HFFc6 (cell line): Measurements from ENCODE around the gene MXI1. TPM values are rescaled to one million over a fixed set of nuclear protein-coding genes. Genes with fewer than 3 reads are reported as not detected.

ENCODE experiments used
- DNase-seq: peaks from one replicate; pipeline ENCODE4 v3.0.0-alpha.2; 2018
- H3K27ac Mint-ChIP-seq: 2 replicates; pipeline ENCODE4 v1.8.0; 2020; ENCODE audit warnings: mild to moderate bottlenecking, mixed read lengths
- H3K27me3 Mint-ChIP-seq: 2 replicates; pipeline ENCODE4 v1.8.0; 2021; ENCODE audit warnings: mild to moderate bottlenecking, moderate library complexity, mixed read lengths; ENCODE audit not compliant: insufficient read depth
- H3K36me3 Mint-ChIP-seq: 2 replicates; pipeline ENCODE4 v1.8.0; 2021; ENCODE audit warnings: low read depth, mixed read lengths
- H3K4me1 Mint-ChIP-seq: 2 replicates; pipeline ENCODE4 v1.8.0; 2020; ENCODE audit warnings: low read depth, mixed read lengths
- H3K4me3 Mint-ChIP-seq: 2 replicates; pipeline ENCODE4 v1.8.0; 2020; ENCODE audit warnings: mild to moderate bottlenecking, moderate library complexity, mixed read lengths
- H3K9me3 Mint-ChIP-seq: 2 replicates; pipeline ENCODE4 v1.8.0; 2020; ENCODE audit warnings: mild to moderate bottlenecking, mixed read lengths
- long read RNA-seq: library from polyadenylated mRNA; unstranded; transcript quantifications from one replicate; pipeline ENCODE4 v2.0.0, GENCODE V29; 2019
- total RNA-seq, 6 experiments: library from RNA; stranded (reverse); fragmentation: NEBNext Ultra II Directional; extraction: Animal tissue kit (Norgen Biotek cat#: 25700); gene quantifications; 2 replicates in 1 of 6; 3 replicates in 5 of 6; pipeline ENCODE4 v1.2.3, GENCODE V29; 2021
- TF ChIP-seq, protein P1 (sequence below): fragments of 200-600 bp; sonication (generic); IDR thresholded peaks from 2 replicates; pipeline ENCODE4 v1.5.0; 2021; ENCODE audit warnings: antibody characterized with exemption, mild to moderate bottlenecking

Gene MXI1
- total RNA-seq = 10 to 100 TPM in 2 of 6 experiments, 1 to 10 TPM in 4; 5.2 to 11.2 (median 6.2) TPM
- long read RNA-seq, partial matches to known transcripts = 1 of 5 reads
- long read RNA-seq, other reads (novel, unspliced or antisense) = 3 of 5 reads

DNA sequence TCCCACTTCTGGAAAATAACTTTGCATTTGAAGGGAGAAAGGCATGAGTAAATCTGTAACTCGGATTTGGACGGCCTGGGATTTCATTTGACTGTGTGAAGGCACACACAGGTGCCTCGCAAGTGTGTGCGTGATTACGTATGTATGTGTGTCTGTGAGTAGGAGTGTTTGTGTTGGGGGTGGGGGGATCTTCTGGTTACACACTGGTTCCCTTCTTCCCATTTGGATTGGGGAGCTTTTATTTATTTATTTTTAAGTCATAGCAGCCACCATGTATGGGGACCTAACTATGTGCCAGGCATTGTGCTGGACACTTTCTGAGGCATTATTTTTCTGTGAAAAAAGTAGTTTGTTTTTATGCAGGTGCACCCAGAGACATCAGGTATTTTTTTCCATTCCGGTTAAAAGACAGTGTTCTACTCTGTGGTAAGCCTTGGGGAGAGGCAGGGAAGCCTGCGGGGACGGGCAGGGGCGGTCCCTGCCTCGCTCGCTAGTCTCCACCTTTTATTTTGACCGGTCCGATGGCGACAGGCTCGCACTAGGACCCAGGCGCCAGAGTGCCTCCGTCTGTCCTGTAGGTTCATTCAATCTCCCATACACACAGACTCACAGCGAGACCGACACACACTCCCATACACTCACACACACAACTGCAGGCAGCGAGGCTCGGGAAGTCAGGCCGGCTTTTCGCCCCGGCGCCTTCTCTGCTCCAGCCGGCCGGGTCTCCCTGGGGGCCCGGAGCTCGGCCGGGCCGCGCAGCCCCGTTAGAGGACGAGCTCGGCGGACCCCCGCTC lies at the start of gene MXI1:
Gene MXI1, plus strand, starts transcription at position 595 of the 794 bp plus-strand sequence. CDS start 204 bp downstream, outside the sequence.
- Mint-ChIP-seq H3K4me3 (peak within 1 kb of the TSS; percentile 95), H3K9me3 (no peaks in the 10 kb centered on the region), H3K36me3 (no peaks in the 10 kb centered on the region), H3K4me1 (peaks cover 32% of the 10 kb centered on the region), H3K27me3 (peaks cover 14% of the 10 kb centered on the region), H3K27ac (peak within 1 kb of the TSS; percentile 71)
- TF ChIP-seq, protein P1, sequence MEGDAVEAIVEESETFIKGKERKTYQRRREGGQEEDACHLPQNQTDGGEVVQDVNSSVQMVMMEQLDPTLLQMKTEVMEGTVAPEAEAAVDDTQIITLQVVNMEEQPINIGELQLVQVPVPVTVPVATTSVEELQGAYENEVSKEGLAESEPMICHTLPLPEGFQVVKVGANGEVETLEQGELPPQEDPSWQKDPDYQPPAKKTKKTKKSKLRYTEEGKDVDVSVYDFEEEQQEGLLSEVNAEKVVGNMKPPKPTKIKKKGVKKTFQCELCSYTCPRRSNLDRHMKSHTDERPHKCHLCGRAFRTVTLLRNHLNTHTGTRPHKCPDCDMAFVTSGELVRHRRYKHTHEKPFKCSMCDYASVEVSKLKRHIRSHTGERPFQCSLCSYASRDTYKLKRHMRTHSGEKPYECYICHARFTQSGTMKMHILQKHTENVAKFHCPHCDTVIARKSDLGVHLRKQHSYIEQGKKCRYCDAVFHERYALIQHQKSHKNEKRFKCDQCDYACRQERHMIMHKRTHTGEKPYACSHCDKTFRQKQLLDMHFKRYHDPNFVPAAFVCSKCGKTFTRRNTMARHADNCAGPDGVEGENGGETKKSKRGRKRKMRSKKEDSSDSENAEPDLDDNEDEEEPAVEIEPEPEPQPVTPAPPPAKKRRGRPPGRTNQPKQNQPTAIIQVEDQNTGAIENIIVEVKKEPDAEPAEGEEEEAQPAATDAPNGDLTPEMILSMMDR = no peak
- peak; percentile 78 for DNase-seq

DNA sequence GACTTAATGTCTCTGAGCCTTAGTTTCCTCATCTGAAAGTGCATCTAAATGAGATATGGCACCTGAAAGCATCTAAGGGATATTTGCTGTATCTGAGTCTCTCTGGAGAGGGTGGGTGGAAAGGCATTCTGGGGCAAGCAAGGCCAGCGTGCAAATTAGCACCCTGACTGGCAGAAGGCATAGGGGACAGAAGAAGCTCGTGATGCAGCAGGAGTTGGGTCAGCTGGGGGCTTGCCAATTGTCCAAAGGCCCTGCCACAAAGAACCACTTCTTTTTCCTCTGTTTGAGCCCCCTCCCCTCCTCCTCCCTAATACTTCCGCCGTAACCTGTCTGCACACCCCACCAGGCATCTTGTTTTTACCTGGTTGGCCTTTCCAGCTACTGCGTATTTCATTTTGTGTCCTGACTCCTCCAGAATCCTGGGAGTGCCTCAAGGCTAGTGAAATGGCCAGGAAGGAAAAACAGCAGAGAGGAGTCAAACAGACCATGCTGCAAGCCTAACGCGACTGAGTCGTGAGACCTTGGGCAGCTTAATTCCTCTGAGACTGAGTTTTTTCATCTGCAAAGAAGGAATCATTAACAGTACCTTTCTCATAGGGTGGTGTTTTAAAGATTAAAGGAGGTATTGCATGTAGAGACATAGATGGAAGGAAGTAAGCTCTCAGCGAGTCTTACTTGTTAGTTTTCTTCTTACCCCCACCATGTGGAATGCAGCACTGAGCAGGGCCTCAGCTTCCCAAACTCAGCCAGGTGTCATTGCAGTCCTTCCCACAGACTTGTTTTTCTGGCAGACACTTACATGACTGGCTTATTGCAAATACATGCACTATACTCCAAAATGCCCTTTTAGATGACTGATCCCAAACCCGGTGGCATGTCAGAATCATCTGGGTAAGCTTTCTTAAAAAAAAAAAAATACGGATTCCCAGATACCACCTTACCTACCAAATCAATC lies 49.1 kb upstream of the MXI1 start:
- Mint-ChIP-seq H3K4me3 (no peak overlapping the region), H3K4me1 (no peaks in the 10 kb centered on the region), H3K36me3 (no peaks in the 10 kb centered on the region), H3K27ac (no peak overlapping the region), H3K9me3 (no peaks in the 10 kb centered on the region), H3K27me3 (peaks cover 43% of the 10 kb centered on the region)
- DNase-seq = no peak
- TF ChIP-seq, protein P1 = no peak

DNA sequence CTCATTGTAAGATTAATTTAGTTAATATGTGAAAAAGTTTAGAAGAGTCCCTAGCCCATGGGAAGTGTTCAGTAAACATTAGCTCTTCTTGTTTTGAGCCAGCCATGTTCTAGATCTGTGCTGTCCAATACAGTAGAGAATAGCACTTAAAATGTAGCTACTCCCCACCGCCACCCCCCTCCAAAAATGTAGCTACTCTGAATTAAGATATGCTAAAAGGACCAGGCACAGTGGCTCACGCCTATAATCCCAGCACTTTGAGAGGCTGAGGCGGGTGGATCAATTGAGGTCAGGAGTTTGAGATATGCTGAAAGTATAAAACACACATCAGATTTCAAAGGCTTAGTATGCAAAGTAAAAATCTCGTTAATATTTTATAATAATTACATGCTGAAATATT lies 47.3 kb upstream of the MXI1 start:
- no peak overlapping the region for H3K4me3 Mint-ChIP-seq
- no peak for DNase-seq
- no peaks in the 10 kb centered on the region for H3K4me1 Mint-ChIP-seq
- no peaks in the 10 kb centered on the region for H3K36me3 Mint-ChIP-seq
- peaks cover 46% of the 10 kb centered on the region for H3K27me3 Mint-ChIP-seq
- TF ChIP-seq, protein P1 = no peak
- H3K27ac Mint-ChIP-seq = no peak overlapping the region
- H3K9me3 Mint-ChIP-seq = no peaks in the 10 kb centered on the region

DNA sequence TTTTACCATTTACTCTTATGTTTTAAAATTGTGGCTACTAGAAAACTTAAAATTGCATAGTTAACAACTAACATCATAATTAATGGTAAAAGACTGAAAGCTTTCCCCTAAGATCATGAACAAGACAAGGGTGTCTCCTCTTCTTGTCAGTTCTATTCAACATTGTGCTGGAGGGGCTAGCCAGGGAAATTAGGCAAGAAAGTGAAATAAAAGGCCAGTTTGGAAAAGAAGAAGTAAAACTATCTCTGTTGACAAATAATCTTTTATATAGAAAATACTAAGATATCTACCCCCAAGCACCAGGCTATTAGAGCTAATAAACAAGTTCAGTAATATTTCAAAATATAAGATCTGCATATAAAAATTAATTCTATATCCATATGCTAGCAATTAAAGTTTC lies 46.9 kb upstream of the MXI1 start:
- TF ChIP-seq, protein P1 = no peak
- no peak overlapping the region for H3K4me3 Mint-ChIP-seq
- no peak for DNase-seq
- H3K9me3 Mint-ChIP-seq = no peaks in the 10 kb centered on the region
- H3K36me3 Mint-ChIP-seq = no peaks in the 10 kb centered on the region
- H3K27me3 Mint-ChIP-seq = peaks cover 45% of the 10 kb centered on the region
- no peak overlapping the region for H3K27ac Mint-ChIP-seq
- no peaks in the 10 kb centered on the region for H3K4me1 Mint-ChIP-seq

DNA sequence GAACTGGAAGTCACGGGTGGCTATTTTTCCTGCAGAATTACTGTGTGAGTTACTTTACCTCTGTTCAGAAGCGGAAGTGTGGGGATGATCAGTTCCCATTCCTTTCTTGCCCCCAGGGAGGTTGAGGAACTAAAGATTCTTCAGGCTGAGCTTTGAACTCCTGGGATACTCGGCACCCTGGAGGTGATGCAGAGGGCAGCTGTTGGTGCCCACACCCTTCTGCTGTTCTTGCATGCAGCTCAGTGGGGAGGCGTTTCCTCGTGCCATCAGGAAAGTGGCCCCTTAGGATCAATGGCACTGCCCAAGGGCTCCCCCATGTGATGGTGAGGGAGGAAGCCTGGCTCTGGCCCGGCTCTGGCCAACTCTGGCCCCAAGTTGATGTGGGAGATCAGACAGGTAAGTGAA lies 44.7 kb upstream of the MXI1 start:
- no peak overlapping the region for H3K4me3 Mint-ChIP-seq
- DNase-seq = no peak
- H3K27me3 Mint-ChIP-seq = peaks cover 45% of the 10 kb centered on the region
- TF ChIP-seq, protein P1 = no peak
- no peaks in the 10 kb centered on the region for H3K9me3 Mint-ChIP-seq
- H3K4me1 Mint-ChIP-seq = no peaks in the 10 kb centered on the region
- H3K27ac Mint-ChIP-seq = no peak overlapping the region
- H3K36me3 Mint-ChIP-seq = no peaks in the 10 kb centered on the region
